GM23338 (cell line): ENCODE data around the gene CCDC181.

Source experiments
- EZH2phosphoT487 ChIP-seq: fragments of 200-600 bp; sonication (generic); IDR thresholded peaks from one replicate; pipeline ENCODE4 v1.8.1; 2018; ENCODE audit warnings: antibody characterized with exemption; ENCODE audit not compliant: unreplicated experiment
- TF ChIP-seq, protein P1 (sequence below), 2 experiments: fragments of 200-600 bp in 1 of 2; sonication (generic) in 1 of 2; conservative IDR thresholded peaks; 2 replicates each; pipeline versions ENCODE4 v1.5.1 to v1.6.1; 2016 to 2017; ENCODE audit warnings: antibody characterized with exemption in 2 of 2, low read depth in 2 of 2, mild to moderate bottlenecking in 2 of 2, moderate library complexity in 1 of 2

DNA sequence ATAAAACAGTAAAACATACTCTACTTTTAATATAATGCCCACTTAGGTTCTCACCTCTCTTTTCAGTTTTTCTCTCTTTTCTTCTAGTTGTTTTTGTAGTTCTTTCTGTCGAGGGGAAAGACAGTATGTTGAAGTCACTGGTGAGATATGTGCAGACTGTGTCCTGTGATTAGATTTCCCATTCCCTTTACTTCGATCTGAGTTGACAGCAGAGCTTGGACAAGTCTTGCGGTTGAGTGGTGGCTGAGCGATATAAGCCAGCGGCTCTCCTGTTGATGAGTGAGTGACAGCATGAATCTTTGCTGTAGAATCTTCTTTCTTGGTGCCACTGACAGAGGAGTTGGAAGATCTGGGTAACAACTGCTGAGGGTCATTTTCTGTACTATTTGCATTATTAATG lies 6.0 kb downstream of the CCDC181 start:
- TF ChIP-seq, protein P1, sequence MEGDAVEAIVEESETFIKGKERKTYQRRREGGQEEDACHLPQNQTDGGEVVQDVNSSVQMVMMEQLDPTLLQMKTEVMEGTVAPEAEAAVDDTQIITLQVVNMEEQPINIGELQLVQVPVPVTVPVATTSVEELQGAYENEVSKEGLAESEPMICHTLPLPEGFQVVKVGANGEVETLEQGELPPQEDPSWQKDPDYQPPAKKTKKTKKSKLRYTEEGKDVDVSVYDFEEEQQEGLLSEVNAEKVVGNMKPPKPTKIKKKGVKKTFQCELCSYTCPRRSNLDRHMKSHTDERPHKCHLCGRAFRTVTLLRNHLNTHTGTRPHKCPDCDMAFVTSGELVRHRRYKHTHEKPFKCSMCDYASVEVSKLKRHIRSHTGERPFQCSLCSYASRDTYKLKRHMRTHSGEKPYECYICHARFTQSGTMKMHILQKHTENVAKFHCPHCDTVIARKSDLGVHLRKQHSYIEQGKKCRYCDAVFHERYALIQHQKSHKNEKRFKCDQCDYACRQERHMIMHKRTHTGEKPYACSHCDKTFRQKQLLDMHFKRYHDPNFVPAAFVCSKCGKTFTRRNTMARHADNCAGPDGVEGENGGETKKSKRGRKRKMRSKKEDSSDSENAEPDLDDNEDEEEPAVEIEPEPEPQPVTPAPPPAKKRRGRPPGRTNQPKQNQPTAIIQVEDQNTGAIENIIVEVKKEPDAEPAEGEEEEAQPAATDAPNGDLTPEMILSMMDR (conservative IDR thresholded peaks at IDR 0.05; ENCODE audit: low read depth in 2 of 2): no peak
- TF ChIP-seq EZH2phosphoT487: no peak
